HG03066 (cell line): Measurements from ENCODE around the gene B4GALT5.
A peak's percentile ranks its signal among the peaks of the same experiment; 100 is the strongest.
"Not testable (repeated sequence)": the region's sequence is repeated elsewhere in the genome, so short reads cannot be mapped to it uniquely, and the experiment has no call there.

Experiments
- ATAC-seq: cut with Tn5 transposase; IDR thresholded peaks from one replicate; pipeline ENCODE4 v1.9.1; 2021; ENCODE audit warnings: low read depth; ENCODE audit not compliant: unreplicated experiment

The B4GALT5 gene

DNA sequence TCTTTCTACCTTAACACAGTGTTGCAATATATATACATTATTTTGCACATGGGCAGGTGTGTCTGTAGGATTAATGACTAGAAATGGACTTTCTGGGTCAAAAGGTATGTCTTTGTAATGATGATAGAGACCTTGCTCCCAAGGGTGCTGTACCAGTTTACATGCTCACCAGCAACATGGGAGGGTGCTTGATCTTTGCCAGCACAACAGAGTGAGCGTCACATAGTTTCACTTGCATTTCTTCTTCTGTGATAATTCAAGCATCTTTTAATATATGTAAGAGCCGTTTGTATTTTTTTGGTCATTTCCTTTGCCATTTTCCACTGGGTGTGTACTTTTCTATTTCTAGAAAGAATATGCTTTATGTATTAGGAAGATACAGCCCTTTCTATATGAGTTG, 23.6 kb upstream of the B4GALT5 start:
- no peak for ATAC-seq

DNA sequence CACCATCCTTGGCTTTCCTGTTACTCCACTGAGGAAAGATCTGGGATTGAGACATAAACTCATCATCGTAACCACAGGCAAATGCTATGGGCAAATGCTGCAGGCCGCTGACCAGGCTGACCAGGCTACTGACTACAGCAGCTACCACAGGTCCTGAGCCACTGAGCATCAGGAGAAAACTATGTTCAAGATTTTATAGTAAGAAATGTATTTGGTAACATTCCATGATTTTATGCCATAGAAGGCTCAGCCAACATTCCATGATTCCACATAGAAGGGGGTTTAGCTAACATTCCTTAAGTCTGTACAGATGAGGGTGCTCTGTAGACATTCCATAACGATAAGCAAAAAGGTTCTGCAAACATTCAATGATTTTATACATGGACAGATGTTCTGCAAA, 16.1 kb upstream of the B4GALT5 start:
- ATAC-seq: no peak

DNA sequence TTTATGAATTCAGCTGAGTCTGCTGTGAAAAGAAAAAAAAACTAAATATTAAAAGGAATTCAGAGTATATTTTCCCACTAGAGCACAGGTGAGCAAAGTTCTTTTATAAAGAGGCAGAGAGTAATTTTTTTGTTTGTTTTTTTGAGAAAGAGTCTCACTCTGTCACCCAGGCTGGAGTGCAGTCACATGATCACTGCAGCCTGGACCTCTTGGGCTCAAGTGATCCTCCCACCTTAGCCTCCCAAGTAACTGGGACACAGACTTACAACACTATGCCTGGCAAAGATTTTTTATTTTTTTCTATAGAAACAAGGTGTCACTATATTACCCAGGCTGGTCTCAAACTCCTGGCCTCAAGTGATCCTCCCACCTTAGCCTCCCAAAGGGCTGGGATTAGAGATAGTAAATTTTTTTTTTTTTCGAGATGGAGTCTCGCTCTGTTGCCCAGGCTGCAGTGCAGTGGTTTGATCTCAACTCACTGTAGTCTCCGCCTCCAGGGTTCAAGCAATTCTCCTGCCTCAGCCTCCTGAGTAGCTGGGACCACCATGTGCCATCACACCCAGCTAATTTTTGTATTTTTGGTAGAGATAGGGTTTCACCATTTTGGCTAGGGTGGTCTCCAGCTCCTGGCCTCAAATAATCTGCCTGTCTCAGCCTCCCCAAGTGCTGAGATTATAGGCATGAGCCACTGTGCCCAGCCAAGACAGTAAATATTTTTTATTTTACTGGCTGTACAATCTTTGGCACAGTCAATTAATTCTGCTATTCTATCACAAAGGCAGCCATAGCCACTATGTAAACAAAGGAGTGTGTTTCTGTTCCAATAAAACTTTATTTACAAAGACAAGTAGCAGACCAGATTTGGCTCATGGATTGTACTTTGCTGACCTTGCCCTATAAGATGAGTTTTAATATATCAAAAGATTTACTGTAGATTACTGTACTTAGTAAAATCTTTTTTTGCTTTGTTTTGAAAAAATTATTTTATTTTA, 14.5 kb upstream of the B4GALT5 start:
- ATAC-seq: no peak

DNA sequence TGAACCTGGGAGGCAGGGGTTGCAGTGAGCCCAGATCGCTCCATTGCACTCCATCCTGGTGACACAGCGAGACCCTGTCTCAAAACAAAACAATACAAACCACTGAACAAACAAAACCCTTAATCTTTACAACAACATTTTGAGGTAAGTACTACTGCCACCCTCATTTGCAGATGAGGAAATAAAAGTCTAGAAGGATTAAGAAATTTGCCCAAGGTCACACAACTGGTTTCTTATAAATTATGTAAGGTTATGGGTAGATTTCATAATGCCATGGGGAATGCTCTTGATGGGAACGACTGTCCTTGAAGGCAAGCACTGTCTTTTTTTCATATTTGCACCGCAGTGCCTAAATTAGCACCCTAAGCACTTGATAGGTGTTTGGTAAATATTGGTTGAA, 13.8 kb upstream of the B4GALT5 start:
- no peak for ATAC-seq

DNA sequence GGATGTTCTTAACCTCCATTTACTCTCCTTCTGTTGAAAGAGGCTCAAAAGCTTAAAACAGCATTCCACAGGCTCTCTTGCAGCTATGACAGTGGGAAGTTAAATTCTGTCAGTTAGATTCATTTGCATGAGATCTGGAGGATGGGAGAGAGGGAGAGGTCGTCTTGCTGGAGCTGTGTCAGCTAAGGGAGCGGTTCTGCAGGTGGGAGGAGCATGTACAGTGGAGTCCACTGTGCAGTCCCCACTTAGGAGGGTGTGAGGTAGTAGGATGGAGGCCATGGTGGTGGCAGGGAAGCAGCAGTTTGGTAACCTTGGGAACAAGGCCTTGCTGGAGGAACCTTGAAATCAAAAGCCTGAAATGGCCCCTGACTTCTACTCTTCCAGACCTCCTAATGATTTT, 12.0 kb upstream of the B4GALT5 start:
- ATAC-seq: no peak

DNA sequence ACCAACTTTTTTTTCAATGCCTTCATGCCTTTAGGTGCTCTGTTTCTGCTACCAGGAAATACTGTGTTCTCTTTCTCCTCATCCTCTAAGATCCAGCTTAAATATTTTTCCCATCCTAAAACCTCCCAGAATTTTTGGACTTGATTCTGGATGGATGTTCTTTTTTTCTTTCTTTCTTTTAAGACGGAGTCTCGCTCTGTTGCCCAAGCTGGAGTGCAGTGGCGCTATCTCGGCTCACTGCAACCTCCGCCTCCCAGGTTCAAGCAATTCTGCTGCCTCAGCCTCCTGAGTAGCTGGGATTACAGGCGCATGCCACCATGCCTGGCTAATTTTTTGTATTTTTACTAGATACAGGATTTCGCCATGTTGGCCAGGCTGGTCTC, 11.5 kb upstream of the B4GALT5 start:
- not testable (repeated sequence) for ATAC-seq

DNA sequence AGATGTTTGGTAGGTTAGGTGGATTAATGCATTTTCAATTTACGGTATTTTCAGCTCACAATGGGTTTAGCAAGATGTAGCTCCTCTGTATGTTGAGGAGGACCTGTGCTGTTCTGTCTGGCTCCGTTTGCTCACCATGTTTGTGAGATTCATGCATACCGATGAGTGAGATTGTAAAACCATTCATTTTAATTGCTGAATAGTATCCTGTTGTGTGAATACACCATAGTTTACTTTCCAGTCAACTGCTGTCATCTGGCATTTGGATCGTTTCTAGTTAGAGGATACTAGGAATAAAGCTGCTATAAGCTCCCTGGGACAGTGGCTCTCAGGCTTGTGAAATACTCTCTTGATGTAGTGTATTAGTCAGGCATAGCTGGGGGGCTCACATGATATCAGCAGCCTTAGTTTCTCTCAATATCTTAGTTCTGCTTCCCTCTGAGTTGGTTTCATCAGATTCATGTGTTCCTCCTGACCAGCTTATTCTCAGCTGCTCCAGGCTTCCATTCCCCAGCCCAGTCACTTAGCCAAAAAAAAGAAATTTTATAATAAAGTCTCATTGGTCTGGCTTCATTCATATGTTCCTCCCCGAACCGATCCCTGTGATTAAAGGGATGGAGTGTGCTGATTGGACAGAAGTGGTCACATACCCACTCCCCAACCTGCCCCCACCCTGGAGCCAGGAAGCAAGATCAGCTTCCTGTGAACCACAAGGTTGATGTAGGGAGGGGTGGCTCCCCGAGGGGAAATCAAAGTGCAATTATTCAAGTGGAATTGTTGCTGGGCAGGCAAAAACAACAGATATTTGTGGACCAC, 10.9 kb upstream of the B4GALT5 start:
- no peak for ATAC-seq

DNA sequence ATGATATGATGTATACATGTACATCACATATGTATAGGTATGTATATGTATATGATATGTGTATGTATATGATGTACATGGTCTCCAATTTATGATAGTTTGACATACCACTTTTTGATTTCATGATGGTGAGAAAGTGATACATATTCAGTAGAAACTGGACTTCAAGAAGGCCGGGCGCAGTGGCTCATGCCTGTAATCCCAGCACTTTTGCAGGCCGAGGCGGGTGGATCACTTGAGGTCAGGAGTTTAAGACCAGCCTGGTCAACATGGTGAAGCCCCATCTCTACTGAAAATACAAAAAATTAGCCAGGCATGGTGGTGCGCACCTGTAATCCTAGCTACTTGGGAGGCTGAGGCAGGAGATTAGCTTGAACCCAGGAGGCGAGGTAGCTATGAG, 10.1 kb upstream of the B4GALT5 start:
- ATAC-seq: not testable (repeated sequence)

DNA sequence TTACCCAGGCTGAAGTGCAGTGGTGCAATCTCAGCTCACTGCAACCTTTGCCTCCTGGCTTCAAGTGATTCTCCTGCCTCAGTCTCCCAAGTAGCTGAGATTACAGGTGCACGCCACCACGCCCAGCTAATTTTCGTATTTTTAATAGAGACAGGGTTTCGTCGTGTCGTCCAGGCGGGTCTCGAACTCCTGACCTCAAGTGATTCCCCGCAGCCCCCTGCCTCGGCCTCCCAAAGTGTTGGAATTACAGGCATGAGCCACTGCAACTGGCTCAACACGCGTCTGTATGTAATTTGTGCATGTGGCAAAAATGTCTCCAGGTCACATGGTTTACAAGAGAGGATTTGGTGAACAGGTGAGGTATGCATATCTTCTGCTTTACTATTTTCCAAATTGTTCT, 7.6 kb upstream of the B4GALT5 start:
- ATAC-seq: not testable (repeated sequence)

DNA sequence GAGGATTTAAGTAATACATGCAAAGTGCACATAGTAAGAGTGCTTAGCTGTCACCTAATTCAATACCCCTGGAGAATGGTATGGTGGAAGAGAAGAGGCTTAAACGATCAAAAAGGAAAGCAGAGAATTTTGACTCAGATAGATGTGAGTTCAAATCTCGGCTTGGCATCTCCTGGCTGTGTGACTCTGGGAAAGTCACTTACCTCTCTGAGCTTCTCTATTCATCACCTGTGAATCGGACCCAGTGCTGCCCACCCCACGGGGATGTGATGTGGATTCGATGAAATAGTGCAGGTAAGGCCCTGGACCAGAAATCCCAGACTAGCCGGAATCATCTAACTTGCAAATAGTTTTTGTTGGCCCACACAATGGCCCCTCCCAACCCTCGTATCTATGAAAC, 1.8 kb upstream of the B4GALT5 start:
- ATAC-seq: no peak

DNA sequence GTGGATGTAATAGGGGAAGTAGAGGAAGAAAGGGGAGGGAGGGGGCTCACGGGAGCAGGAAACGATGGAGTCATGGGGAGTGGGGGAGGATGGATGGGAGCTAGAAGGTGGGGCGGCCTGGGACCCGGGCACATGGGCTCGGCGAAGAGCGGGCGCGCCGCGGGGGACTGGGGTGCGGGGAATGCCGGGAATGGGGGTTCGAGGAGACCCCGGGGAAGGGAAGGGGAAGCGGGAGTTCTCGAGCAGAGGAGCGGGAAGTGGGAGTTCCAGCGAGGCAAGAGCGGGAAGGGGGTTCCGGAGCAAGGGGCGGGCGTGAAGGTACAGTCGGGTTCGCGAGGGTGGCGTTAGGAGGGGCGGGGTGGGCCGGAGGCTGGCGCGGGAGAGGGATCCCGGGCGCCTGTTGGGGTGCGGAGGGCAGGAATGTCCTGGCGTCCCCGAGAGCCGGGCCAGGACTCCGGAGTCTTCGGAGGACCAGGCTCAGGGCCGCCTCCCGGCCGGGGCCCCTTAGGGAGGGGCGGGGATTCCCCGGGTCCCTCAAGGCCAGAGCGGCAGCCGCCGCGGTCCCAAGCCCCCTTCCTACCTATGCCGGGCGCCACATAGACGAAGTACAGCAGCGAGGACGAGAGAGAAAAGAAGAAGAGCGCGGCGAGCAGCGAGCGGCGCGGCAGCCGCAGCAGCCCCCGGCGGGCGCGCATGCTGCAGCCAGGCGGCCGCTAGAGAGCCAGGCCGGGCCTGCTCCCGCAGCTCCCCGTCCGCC, 504 bp downstream of the B4GALT5 start:
- peak; percentile 35 for ATAC-seq

DNA sequence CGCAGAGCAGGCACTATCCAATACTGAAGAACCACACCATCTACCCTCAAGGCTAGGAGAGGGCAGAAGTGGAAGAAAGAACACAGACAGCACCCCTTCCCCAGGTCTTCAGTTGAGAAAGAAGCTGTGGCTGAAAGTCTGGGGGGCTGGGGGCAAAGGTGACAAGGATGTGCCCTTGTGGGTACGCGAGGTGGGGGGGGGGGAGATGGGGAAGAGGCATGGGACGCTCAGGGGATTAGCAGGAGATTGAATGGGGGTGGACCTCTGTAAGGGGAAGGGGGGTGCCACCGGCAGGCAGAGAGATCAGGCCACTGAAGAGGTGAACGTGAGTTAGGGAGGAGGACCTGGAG, 1.1 kb downstream of the B4GALT5 start:
- no peak for ATAC-seq

DNA sequence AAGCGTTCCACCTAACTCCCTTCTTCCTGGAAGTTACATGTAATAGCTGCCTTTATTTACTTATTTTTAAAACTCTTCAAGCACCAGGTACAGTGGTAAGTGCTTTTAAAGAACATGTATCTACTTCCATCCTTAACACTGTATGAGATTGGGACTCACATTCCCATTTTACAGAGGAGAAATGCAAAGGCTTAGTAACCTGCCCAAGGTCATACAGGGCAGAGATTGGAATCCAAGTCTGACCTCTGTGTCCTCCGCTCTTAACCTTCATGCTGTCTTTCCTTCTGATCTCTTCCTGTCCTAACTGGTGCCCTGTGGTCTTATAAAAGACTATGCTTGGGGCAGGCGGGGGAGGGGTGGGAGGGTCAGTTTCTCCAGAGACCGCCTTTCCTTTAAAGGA, 1.6 kb downstream of the B4GALT5 start:
- ATAC-seq: no peak

DNA sequence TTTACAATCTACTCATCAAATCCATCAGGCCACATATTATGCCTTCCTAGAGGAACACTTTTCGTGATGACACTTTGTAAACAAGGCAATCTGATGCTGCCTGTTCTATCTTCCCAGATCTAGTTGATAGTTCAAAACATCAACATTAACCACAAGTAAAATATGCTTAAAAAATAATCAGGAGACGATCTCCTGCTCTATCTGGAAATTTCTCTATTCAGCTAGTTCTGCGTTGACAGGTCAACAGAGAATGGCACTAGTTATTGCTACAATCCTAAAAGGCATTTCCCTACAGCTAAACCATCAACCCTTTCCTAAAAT, 2.1 kb downstream of the B4GALT5 start:
- ATAC-seq: no peak

DNA sequence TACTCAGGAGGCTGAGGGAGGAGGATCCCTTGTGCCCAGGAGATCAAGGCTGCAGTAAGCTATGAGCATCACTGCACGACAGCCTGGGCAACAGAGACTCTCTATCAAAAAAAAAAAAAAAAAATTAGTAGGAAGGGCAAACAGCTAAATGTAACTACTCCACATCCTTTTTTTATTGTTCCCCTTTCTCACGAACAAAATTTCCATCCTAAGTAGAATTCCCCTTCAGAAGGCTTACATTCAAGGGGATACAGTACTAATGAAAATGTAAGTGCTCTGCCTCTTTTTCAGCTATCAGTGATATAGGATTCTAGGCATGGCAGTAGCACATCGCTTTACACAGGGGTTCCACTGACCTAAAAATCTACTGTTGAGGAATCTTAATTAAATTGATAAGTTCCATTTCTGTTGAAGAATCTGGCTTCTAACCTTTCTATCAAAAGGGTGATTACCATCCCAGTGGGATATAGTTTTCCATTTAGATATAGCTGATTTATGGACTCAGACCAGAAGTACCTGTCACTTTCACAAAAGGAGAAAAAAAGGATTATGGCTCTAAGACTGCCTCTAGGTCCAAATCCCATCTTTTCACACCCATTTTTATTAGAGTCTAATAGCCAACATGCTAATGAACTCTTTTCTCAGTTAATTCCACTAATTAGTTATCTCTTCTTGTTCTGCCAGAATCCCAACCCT, 2.6 kb downstream of the B4GALT5 start:
- no peak for ATAC-seq

DNA sequence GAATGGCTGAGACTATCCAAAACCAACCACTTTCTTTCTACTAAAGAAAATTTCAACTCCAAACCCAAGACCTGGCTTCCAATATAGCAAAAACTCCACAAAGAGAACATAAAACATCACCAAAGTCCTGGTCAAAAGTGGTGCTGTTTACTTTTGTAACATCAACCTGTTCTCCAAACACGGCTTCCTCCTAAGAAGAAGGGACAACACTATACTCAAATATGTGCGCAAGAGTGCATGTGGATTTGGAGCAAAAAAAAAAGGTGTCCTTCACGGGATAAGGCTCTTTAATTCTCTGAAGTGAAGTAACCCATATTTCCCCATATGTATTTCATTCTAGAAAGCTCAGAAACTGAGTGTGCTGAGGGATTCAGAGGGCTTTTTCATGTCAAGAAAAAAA, 6.6 kb downstream of the B4GALT5 start:
- no peak for ATAC-seq

DNA sequence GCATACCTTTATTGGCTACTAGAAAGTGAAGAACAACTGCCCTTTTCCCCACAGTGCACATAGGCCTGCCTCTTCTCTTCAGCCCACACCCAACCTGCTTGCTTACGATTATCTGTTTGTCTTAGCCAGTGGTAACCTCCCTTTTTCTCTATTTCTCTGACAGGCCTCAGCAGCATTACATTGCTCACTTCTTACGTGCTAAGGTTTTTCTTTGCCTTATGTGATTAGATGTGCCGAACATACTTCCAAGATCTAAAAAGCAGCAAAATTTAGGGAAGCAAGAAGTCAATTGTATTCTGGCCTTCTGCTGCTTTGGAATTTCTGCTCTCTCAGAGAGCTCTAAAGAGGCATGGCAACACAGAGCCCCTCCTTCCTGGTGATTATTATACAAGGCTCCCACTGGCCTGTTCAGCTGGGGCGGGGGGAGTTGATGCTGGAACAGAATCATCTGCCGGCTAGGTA, 7.0 kb downstream of the B4GALT5 start:
- ATAC-seq: no peak

DNA sequence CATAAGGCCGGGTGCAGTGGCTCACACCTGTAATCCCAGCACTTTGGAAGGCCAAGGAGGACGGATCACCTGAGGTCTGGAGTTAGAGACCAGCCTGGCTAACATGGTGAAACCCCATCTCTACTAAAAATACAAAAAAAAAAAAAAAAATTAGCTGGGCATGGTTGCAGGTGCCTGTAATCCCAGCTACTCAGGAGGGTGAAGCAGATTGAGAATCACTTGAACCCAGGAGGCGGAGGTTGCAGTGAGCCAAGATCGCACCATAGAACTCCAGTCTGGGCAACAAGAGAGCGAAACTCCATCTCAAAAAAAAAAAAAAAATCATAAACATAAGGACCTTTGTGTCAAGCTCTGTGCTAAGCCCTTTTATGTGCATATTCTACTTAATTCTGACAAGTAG, 7.8 kb downstream of the B4GALT5 start:
- not testable (repeated sequence) for ATAC-seq

DNA sequence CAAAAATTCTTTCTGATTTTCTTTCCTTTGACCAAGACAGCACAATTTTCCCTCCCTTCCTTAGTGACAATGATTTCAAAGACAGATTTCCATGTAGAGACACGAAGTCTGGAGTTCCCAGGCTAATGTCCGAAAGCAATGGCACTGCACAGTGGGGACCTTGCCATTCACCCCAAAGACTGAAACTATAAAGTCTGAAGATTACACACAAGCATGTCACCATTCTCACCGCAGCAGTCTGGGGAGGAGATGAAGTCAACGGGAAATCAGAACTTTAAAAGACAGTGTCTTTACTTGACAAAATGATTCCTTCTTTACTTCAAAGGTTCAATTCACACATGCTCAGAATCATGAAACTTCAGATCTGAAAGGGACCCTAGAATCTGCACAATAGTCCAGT, 8.3 kb downstream of the B4GALT5 start:
- ATAC-seq: no peak

DNA sequence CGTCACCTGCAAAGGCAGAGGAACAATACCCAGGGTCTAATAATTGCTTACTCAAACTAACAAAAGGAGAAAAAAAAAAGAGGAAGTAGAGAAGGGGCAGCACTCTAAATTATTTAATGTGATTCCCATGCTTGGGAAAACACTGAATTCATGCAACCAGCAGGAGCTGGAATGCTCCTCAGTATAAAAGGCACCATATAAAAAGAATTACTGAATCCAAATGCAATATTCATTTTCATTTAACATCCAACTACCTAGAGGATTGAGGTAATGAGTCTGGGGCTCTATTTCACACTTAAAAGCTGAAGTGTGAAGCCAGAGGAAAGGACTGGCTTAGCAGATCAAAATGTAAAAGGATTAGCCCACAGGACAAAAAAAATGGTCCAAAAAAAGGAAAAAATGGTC, 8.7 kb downstream of the B4GALT5 start:
- no peak for ATAC-seq
